Muscle layer of colon (tissue), 2 donors: Measurements from ENCODE around the gene PCGF3.
A peak's percentile ranks its signal among the peaks of the same experiment; 100 is the strongest.

ENCODE experiments used
- H3K27ac ChIP-seq: one replicate; pipeline ENCODE4 v1.7.0; 2013; ENCODE audit warnings: low read depth, mild to moderate bottlenecking, low read length, moderate library complexity
- H3K27me3 ChIP-seq, 2 donors: one replicate each; pipeline ENCODE4 v1.7.0; 2013; ENCODE audit warnings: low read length in 2 of 2, mild to moderate bottlenecking in 2 of 2; ENCODE audit not compliant: insufficient read depth in 2 of 2, control insufficient read depth in 1 of 2
- H3K36me3 ChIP-seq: one replicate; pipeline ENCODE4 v1.7.0; 2013; ENCODE audit warnings: mild to moderate bottlenecking, low read length; ENCODE audit not compliant: insufficient read depth
- H3K4me1 ChIP-seq: one replicate; pipeline ENCODE4 v1.7.0; 2013; ENCODE audit warnings: mild to moderate bottlenecking, low read length; ENCODE audit not compliant: insufficient read depth
- H3K4me3 ChIP-seq, 2 donors: one replicate each; pipeline ENCODE4 v1.7.0; 2013; ENCODE audit warnings: low read length in 2 of 2, low read depth in 1 of 2, mild to moderate bottlenecking in 1 of 2, moderate library complexity in 1 of 2
- H3K9ac ChIP-seq: one replicate; pipeline ENCODE4 v1.7.0; 2013; ENCODE audit warnings: low read length
- H3K9me3 ChIP-seq: one replicate; pipeline ENCODE4 v1.7.0; 2013; ENCODE audit warnings: mild to moderate bottlenecking, low read length
- donor health status: abdominal sarcoma.
- donor health status: Adenocarcinoma of cecum.

The PCGF3 gene

GRCh38 chr4:680091-680490 is 25.5 kb upstream of the PCGF3 start:
- Histone ChIP-seq H3K9me3 (no peaks in the 10 kb centered on the region), H3K27ac (no peak overlapping the region), H3K4me3 (no peak overlapping the region), H3K9ac (no peak overlapping the region), H3K4me1 (peaks cover 14% of the 10 kb centered on the region), H3K27me3 (peaks cover 10 to 48% of the 10 kb centered on the region in 2 donors), H3K36me3 (no peaks in the 10 kb centered on the region)

GRCh38 chr4:680551-680927 is 25.1 kb upstream of the PCGF3 start:
- no peak overlapping the region for H3K9ac ChIP-seq
- no peaks in the 10 kb centered on the region for H3K36me3 ChIP-seq
- H3K4me1 ChIP-seq: peaks cover 10% of the 10 kb centered on the region
- no peaks in the 10 kb centered on the region for H3K9me3 ChIP-seq
- peak overlapping the region; percentile 32 for H3K4me3 ChIP-seq
- peaks cover 10 to 48% of the 10 kb centered on the region in 2 donors for H3K27me3 ChIP-seq
- H3K27ac ChIP-seq: no peak overlapping the region

GRCh38 chr4:680928-681645 is 24.5 kb upstream of the PCGF3 start:
- H3K27ac ChIP-seq: no peak overlapping the region
- H3K36me3 ChIP-seq: no peaks in the 10 kb centered on the region
- H3K27me3 ChIP-seq: peaks cover 10 to 48% of the 10 kb centered on the region in 2 donors
- H3K4me3 ChIP-seq: peak overlapping the region; percentile 32
- H3K9ac ChIP-seq: no peak overlapping the region
- no peaks in the 10 kb centered on the region for H3K9me3 ChIP-seq
- H3K4me1 ChIP-seq: peaks cover 6% of the 10 kb centered on the region

GRCh38 chr4:681736-682451 is 23.7 kb upstream of the PCGF3 start:
- Histone ChIP-seq H3K27me3 (peaks cover 10 to 48% of the 10 kb centered on the region in 2 donors), H3K27ac (no peak overlapping the region), H3K9me3 (no peaks in the 10 kb centered on the region), H3K9ac (no peak overlapping the region), H3K36me3 (no peaks in the 10 kb centered on the region), H3K4me3 (no peak overlapping the region), H3K4me1 (peaks cover 6% of the 10 kb centered on the region)

- Histone ChIP-seq H3K4me1 (peaks cover 6% of the 10 kb centered on the region), H3K9me3 (no peaks in the 10 kb centered on the region), H3K9ac (no peak overlapping the region), H3K27me3 (peaks cover 10 to 48% of the 10 kb centered on the region in 2 donors), H3K36me3 (no peaks in the 10 kb centered on the region), H3K27ac (no peak overlapping the region), H3K4me3 (no peak overlapping the region)
Observed at GRCh38 chr4:682490-683172, 23.0 kb upstream of the PCGF3 start.

- Histone ChIP-seq H3K27ac (no peak overlapping the region), H3K9me3 (no peaks in the 10 kb centered on the region), H3K9ac (no peak overlapping the region), H3K36me3 (no peaks in the 10 kb centered on the region), H3K27me3 (peaks cover 10 to 53% of the 10 kb centered on the region in 2 donors), H3K4me1 (peaks cover 13% of the 10 kb centered on the region), H3K4me3 (no peak overlapping the region)
Observed at GRCh38 chr4:683247-683897, 22.3 kb upstream of the PCGF3 start.

- peaks cover 13% of the 10 kb centered on the region for H3K4me1 ChIP-seq
- H3K27ac ChIP-seq: no peak overlapping the region
- H3K9ac ChIP-seq: no peak overlapping the region
Observed at GRCh38 chr4:683982-684622, 21.5 kb upstream of the PCGF3 start.

GRCh38 chr4:684623-685327 is 20.9 kb upstream of the PCGF3 start:
- no peak overlapping the region for H3K9ac ChIP-seq
- H3K27ac ChIP-seq: no peak overlapping the region
- peaks cover 3 to 52% of the 10 kb centered on the region in 2 donors for H3K27me3 ChIP-seq
- peaks cover 17% of the 10 kb centered on the region for H3K4me1 ChIP-seq
- no peaks in the 10 kb centered on the region for H3K36me3 ChIP-seq
- H3K4me3 ChIP-seq: no peak overlapping the region
- H3K9me3 ChIP-seq: no peaks in the 10 kb centered on the region

More at GRCh38 chr4:683982-684622, 21.5 kb upstream of the PCGF3 start:
- Histone ChIP-seq H3K36me3 (no peaks in the 10 kb centered on the region), H3K4me3 (no peak overlapping the region), H3K9me3 (no peaks in the 10 kb centered on the region), H3K27me3 (peaks cover 7 to 53% of the 10 kb centered on the region in 2 donors)

- Histone ChIP-seq H3K9me3 (no peaks in the 10 kb centered on the region), H3K4me1 (peaks cover 13% of the 10 kb centered on the region), H3K27ac (no peak overlapping the region), H3K36me3 (no peaks in the 10 kb centered on the region), H3K4me3 (no peak overlapping the region), H3K27me3 (peaks cover 0 to 42% of the 10 kb centered on the region in 2 donors), H3K9ac (no peak overlapping the region)
Observed at GRCh38 chr4:685679-686412, 19.8 kb upstream of the PCGF3 start.

- Histone ChIP-seq H3K27me3 (peaks cover 0 to 37% of the 10 kb centered on the region in 2 donors), H3K27ac (no peak overlapping the region), H3K9me3 (no peaks in the 10 kb centered on the region), H3K4me3 (no peak overlapping the region), H3K36me3 (no peaks in the 10 kb centered on the region), H3K4me1 (peaks cover 11% of the 10 kb centered on the region), H3K9ac (no peak overlapping the region)
Observed at GRCh38 chr4:686413-687040, 19.1 kb upstream of the PCGF3 start.
